Aorta (tissue), 5 donors: ENCODE results near the gene SAMD1. TPM values are rescaled to one million over a fixed set of nuclear protein-coding genes. Genes with fewer than 3 reads are reported as not detected.

Experiments used
- ATAC-seq: fragments of 200-7000 bp; cut with Tn5 transposase; one replicate; pipeline ENCODE4 v1.9.1; 2022; ENCODE audit warnings: moderate library complexity; ENCODE audit not compliant: low FRiP score
- DNase-seq, 2 donors: peaks; one replicate each; pipeline ENCODE4 v3.0.0-alpha.2; 2020
- H3K27ac ChIP-seq, 2 donors: one replicate each; pipeline ENCODE4 v1.5.1; 2013; ENCODE audit warnings: low read length in 2 of 2, mild to moderate bottlenecking in 2 of 2, moderate library complexity in 2 of 2, control low read depth in 1 of 2, inconsistent platforms in 1 of 2, low read depth in 1 of 2
- H3K27me3 ChIP-seq, 2 donors: one replicate each; pipeline ENCODE4 v1.6.1; 2013; ENCODE audit warnings: control low read depth in 1 of 2, low read length in 1 of 2, mild to moderate bottlenecking in 1 of 2, moderate library complexity in 1 of 2; ENCODE audit not compliant: insufficient read depth in 2 of 2, control insufficient read depth in 1 of 2
- H3K36me3 ChIP-seq, 2 donors: one replicate each; pipeline ENCODE4 v1.6.1; 2013; ENCODE audit warnings: control low read depth in 1 of 2, low read length in 1 of 2, mild to moderate bottlenecking in 1 of 2; ENCODE audit not compliant: insufficient read depth in 2 of 2, control insufficient read depth in 1 of 2
- H3K4me1 ChIP-seq, 2 donors: one replicate each; pipeline ENCODE4 v1.6.1; 2013; ENCODE audit warnings: low read length in 2 of 2, control low read depth in 1 of 2, mild to moderate bottlenecking in 1 of 2, moderate library complexity in 1 of 2; ENCODE audit not compliant: insufficient read depth in 2 of 2, control insufficient read depth in 1 of 2
- H3K4me3 ChIP-seq, 2 donors: one replicate each; pipeline ENCODE4 v1.5.1; 2013; ENCODE audit warnings: low read length in 2 of 2, control low read depth in 1 of 2, mild to moderate bottlenecking in 1 of 2
- H3K9me3 ChIP-seq: one replicate; pipeline ENCODE4 v1.6.1; 2013; ENCODE audit warnings: mild to moderate bottlenecking, low read length; ENCODE audit not compliant: control insufficient read depth
- WGBS, 2 donors: extraction: QIAGEN DNeasy Blood & Tissue Kit; methylation state at CpG; one replicate each; pipeline ENCODE4 v1.1.7; 2013; 5-methylcytosine and 5-hydroxymethylcytosine counted together
- intact Hi-C, 2 donors: fragments of 100-400 bp; cut with DNase I; formaldehyde crosslinking; loops; one replicate each; pipeline versions ENCODE4 v1.14.2 to v1.15.0; 2022
- polyA plus RNA-seq, 2 donors: library from polyadenylated mRNA; stranded (reverse); fragments of 200-250 nt; gene quantifications; one replicate each; pipeline ENCODE4 v1.2.3, GENCODE V29; 2013
- total RNA-seq, 2 donors: library from RNA; stranded (reverse); fragmentation: NEBNext Ultra II Directional; extraction: Animal tissue kit (Norgen Biotek cat#: 25700); gene quantifications; one replicate each; pipeline ENCODE4 v1.2.1, GENCODE V29; 2021
- donor health status: healthy with polysubstance abuse.
- donor health status: Bipolar disorder and iron deficiency.
- donor health status: DM: no; HTN: no; CAD: no.
- donor health status: DM: no; HTN: no; CAD: no.
- donor health status: DM: yes; HTN: yes; CAD: no.

Gene SAMD1
- total and polyA plus RNA-seq, 4 donors, result 27.4 to 32.9 (median 28.3) TPM

- intact Hi-C loops, result no loop called here
- H3K4me1 ChIP-seq, result no peaks in the 10 kb centered on the region
- H3K27me3 ChIP-seq, result no peaks in the 10 kb centered on the region
- no peak for ATAC-seq
- peak overlapping the region; percentile 60 to 76 for H3K4me3 ChIP-seq
- peak overlapping the region in 1 of 2 donors; percentile 3 for H3K27ac ChIP-seq
- H3K36me3 ChIP-seq, result no peaks in the 10 kb centered on the region
- WGBS, 2 donors, result 5 to 7% methylated on average over 16 of the region's 16 CpGs
- H3K9me3 ChIP-seq, result no peaks in the 10 kb centered on the region
- no peak for DNase-seq
These were observed 1.2 kb downstream of the SAMD1 start for GRCh38 chr19:14089412-14089661.

DNA sequence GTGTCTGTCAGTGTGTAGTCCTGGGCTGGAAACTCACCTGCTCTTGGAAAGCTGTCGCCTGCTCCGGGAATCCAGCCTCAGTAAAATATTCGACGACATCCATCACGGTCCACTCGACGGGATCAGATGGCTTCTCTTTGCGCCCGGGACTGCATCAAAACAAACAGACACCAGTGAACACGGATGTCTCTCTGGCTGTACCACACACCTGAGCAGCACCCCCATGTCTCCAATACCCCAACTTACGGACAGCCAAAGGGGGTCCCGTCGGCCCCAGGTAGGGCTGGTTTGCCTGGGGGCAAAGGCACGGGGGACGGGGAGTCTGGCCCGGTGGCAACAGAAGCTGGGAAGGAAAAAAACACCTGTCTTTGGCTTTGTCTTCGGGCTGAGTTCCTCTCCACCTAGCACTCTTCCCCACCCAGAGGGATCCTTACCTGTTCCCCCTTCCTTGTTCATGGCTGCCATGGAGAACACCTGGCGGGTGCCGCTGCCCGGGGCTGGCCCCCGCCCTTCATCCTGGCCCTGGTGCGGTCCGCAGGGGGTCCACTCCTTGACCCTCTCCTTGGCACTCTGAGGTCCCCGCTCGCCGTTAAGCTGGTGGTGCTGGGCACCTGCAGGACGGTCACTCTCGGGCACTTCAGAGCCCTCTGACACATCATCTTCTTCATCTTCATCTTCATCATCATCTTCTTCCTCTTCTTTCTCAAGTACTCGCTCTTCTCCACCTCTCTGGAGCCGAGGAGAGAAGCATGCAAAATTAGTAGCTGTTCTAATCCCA is 1.7 kb downstream of the SAMD1 start:
- Histone ChIP-seq H3K27me3 (no peaks in the 10 kb centered on the region), H3K4me3 (no peak overlapping the region), H3K27ac (no peak overlapping the region), H3K4me1 (no peaks in the 10 kb centered on the region), H3K9me3 (no peaks in the 10 kb centered on the region), H3K36me3 (no peaks in the 10 kb centered on the region)
- WGBS, 2 donors, result 86 to 87% methylated on average over 30 of the region's 30 CpGs
- ATAC-seq (no peak), DNase-seq (no peak)
- intact Hi-C loops, result no loop called here

- WGBS, 2 donors, result 90 to 91% methylated on average over 5 of the region's 5 CpGs
- Histone ChIP-seq H3K36me3 (no peaks in the 10 kb centered on the region), H3K27ac (no peak overlapping the region), H3K4me1 (no peaks in the 10 kb centered on the region), H3K9me3 (no peaks in the 10 kb centered on the region), H3K4me3 (no peak overlapping the region), H3K27me3 (no peaks in the 10 kb centered on the region)
- intact Hi-C loops, result no loop called here
- ATAC-seq, result no peak
- no peak for DNase-seq
These were observed 4.5 kb downstream of the SAMD1 start for GRCh38 chr19:14086098-14086497.

- H3K27me3 ChIP-seq, result no peaks in the 10 kb centered on the region
- H3K4me1 ChIP-seq, result no peaks in the 10 kb centered on the region
- H3K36me3 ChIP-seq, result no peaks in the 10 kb centered on the region
- no peak within 1 kb of the TSS for H3K27ac ChIP-seq
- ATAC-seq, result no peak
- intact Hi-C loops, result no loop called here
- WGBS, 2 donors, result 67 to 69% methylated on average over 53 to 54 of the region's 54 CpGs
- H3K9me3 ChIP-seq, result no peaks in the 10 kb centered on the region
- DNase-seq, result no peak
- H3K4me3 ChIP-seq, result no peak within 1 kb of the TSS
These were observed 5.1 kb downstream of the SAMD1 start, which contains the start of gene C19orf67 for GRCh38 chr19:14085309-14085995. C19orf67 (minus strand) TSS chr19:14085783; CDS start chr19:14085627, 156 bp downstream.

- no peaks in the 10 kb centered on the region for H3K27me3 ChIP-seq
- H3K27ac ChIP-seq, result no peak overlapping the region
- intact Hi-C loops, result loop anchor here (5.0 kb wide), 2 partner anchors 35 to 55 kb away; partner anchors contain the start of genes PRKACA (in 2 of the 2) and ASF1B (in 1 of the 2)
- H3K4me1 ChIP-seq, result no peaks in the 10 kb centered on the region
- ATAC-seq, result no peak
- no peak for DNase-seq
- WGBS, 2 donors, result 27 to 91% methylated on average over 1 of the region's 1 CpG
- no peaks in the 10 kb centered on the region for H3K36me3 ChIP-seq
- no peak overlapping the region for H3K4me3 ChIP-seq
- H3K9me3 ChIP-seq, result no peaks in the 10 kb centered on the region
These were observed 7.9 kb downstream of the SAMD1 start for GRCh38 chr19:14082675-14082960.

GRCh38 chr19:14081797-14082674 is 8.5 kb downstream of the SAMD1 start:
- peak overlapping the region; percentile 68 to 80 for H3K4me3 ChIP-seq
- H3K4me1 ChIP-seq, result no peaks in the 10 kb centered on the region
- H3K27ac ChIP-seq, result peak overlapping the region; percentile 28 to 80
- 19 to 29% methylated on average over 17 to 24 of the region's 24 CpGs for WGBS, 2 donors
- intact Hi-C loops, result loop anchor here (5.0 kb wide), 2 partner anchors 35 to 55 kb away; partner anchors contain the start of genes PRKACA (in 2 of the 2) and ASF1B (in 1 of the 2)
- peak; percentile 70 to 86 for DNase-seq
- ATAC-seq, result no peak
- H3K36me3 ChIP-seq, result no peaks in the 10 kb centered on the region
- no peaks in the 10 kb centered on the region for H3K27me3 ChIP-seq
- no peaks in the 10 kb centered on the region for H3K9me3 ChIP-seq

GRCh38 chr19:14080887-14081796 is 9.4 kb downstream of the SAMD1 start:
- Histone ChIP-seq H3K4me1 (no peaks in the 10 kb centered on the region), H3K27ac (peak overlapping the region; percentile 80 to 83), H3K9me3 (no peaks in the 10 kb centered on the region), H3K36me3 (no peaks in the 10 kb centered on the region), H3K4me3 (peak overlapping the region; percentile 68 to 80), H3K27me3 (no peaks in the 10 kb centered on the region)
- DNase-seq (peak; percentile 99 to 100), ATAC-seq (peak; percentile 96)
- intact Hi-C loops, result loop anchor here (5.0 kb wide), 2 partner anchors 36 to 56 kb away; partner anchors contain the start of genes PRKACA (in 2 of the 2) and ASF1B (in 1 of the 2)
- WGBS, 2 donors, result 0 to 1% methylated on average over 50 of the region's 50 CpGs

DNA sequence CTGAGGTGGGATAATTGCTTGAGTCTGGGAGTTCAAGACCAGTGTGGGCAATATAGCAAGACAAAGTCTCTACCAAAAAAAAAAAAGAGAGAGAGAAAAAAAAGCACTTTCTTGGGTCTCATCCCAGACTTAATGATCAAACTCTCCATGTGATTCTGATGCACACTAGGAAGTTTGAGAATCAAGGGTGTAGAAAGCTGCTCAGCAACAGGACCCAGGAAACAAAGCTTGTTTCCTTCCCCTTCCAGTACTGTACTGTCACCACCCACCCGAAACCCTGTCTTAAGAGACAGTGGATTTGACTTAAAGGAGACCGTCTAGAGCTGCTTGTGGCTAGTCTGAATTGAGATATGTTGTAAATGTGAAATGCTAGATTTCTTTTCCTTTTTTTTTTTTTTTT is 12.1 kb downstream of the SAMD1 start:
- Histone ChIP-seq H3K27ac (no peak overlapping the region), H3K4me3 (no peak overlapping the region), H3K27me3 (no peaks in the 10 kb centered on the region), H3K4me1 (no peaks in the 10 kb centered on the region), H3K36me3 (no peaks in the 10 kb centered on the region), H3K9me3 (no peaks in the 10 kb centered on the region)
- DNase-seq (no peak), ATAC-seq (no peak)
- WGBS, 2 donors, result 82 to 86% methylated on average over 2 of the region's 2 CpGs
- intact Hi-C loops, result loop anchor here (5.0 to 10.0 kb wide), 2 partner anchors 59 to 304 kb away; partner anchors contain the start of genes ASF1B (in 1 of the 2) and C19orf53 (in 1 of the 2)
